GM19238 (cell line): ENCODE data around the gene GLUD1.
"Not testable (repeated sequence)": the region's sequence is repeated elsewhere in the genome, so short reads cannot be mapped to it uniquely, and the experiment has no call there.

Source experiments
- DNase-seq: peaks from one replicate; pipeline ENCODE4 v3.0.0; 2011; ENCODE audit warnings: low spot score; ENCODE audit not compliant: insufficient read length

GLUD1 gene

GRCh38 chr10:87094373-87095235 lies at the start of gene GLUD1, which contains the start of gene SHLD2:
Gene GLUD1 (minus strand): TSS chr10:87094843. CDS start chr10:87094769, 74 bp downstream.
Gene SHLD2 (plus strand): TSS chr10:87095206. CDS start chr10:87151355, 56,149 bp downstream.
- peak; percentile 82 for DNase-seq

GRCh38 chr10:87143109-87143418 lies 48.4 kb upstream of the GLUD1 start:
- DNase-seq: not testable (repeated sequence)

- not testable (repeated sequence) for DNase-seq
Observed at GRCh38 chr10:87142230-87143108, 47.8 kb upstream of the GLUD1 start.

- DNase-seq: not testable (repeated sequence)
Observed at GRCh38 chr10:87137478-87137877, 42.8 kb upstream of the GLUD1 start.

GRCh38 chr10:87134440-87134839 lies 39.8 kb upstream of the GLUD1 start:
- DNase-seq: not testable (repeated sequence)

- not testable (repeated sequence) for DNase-seq
Observed at GRCh38 chr10:87133936-87134335, 39.3 kb upstream of the GLUD1 start.

GRCh38 chr10:87132176-87132575 lies 37.5 kb upstream of the GLUD1 start:
- not testable (repeated sequence) for DNase-seq

GRCh38 chr10:87127607-87128156 lies 33.0 kb upstream of the GLUD1 start:
- not testable (repeated sequence) for DNase-seq

GRCh38 chr10:87127048-87127447 lies 32.4 kb upstream of the GLUD1 start:
- not testable (repeated sequence) for DNase-seq

GRCh38 chr10:87123351-87123750 lies 28.7 kb upstream of the GLUD1 start:
- not testable (repeated sequence) for DNase-seq

- not testable (repeated sequence) for DNase-seq
Observed at GRCh38 chr10:87119029-87119428, 24.4 kb upstream of the GLUD1 start.

GRCh38 chr10:87118122-87118521 lies 23.5 kb upstream of the GLUD1 start:
- not testable (repeated sequence) for DNase-seq

- no peak for DNase-seq
Observed at GRCh38 chr10:87105446-87106124, 10.9 kb upstream of the GLUD1 start.

GRCh38 chr10:87104727-87105126 lies 10.1 kb upstream of the GLUD1 start:
- not testable (repeated sequence) for DNase-seq

- DNase-seq: no peak
Observed at GRCh38 chr10:87101996-87102395, 7.4 kb upstream of the GLUD1 start.

GRCh38 chr10:87095236-87095945 lies 748 bp upstream of the GLUD1 start:
- no peak for DNase-seq

- peak; percentile 34 for DNase-seq
Observed at GRCh38 chr10:87093632-87094372, 841 bp downstream of the GLUD1 start.

- peak; percentile 10 for DNase-seq
Observed at GRCh38 chr10:87092861-87093631, 1.6 kb downstream of the GLUD1 start.

- DNase-seq: no peak
Observed at GRCh38 chr10:87092376-87092860, 2.2 kb downstream of the GLUD1 start.
